Pulmonary artery endothelial cell (primary cell): ENCODE data around the gene RBM38. TPM values are rescaled to one million over a fixed set of nuclear protein-coding genes. Genes with fewer than 3 reads are reported as not detected.

ENCODE experiments used
- DNase-seq: peaks from one replicate; pipeline ENCODE4 v3.0.0-alpha.2; 2011; ENCODE audit warnings: low read depth, low spot score
- total RNA-seq: library from RNA; depleted of rRNA; stranded (reverse); fragments of >200 nt; gene quantifications from 2 replicates; pipeline ENCODE4 v1.2.3, GENCODE V29; 2014

The RBM38 gene
- total RNA-seq, 1 donor from 2014 or later: 18.2 TPM

DNA sequence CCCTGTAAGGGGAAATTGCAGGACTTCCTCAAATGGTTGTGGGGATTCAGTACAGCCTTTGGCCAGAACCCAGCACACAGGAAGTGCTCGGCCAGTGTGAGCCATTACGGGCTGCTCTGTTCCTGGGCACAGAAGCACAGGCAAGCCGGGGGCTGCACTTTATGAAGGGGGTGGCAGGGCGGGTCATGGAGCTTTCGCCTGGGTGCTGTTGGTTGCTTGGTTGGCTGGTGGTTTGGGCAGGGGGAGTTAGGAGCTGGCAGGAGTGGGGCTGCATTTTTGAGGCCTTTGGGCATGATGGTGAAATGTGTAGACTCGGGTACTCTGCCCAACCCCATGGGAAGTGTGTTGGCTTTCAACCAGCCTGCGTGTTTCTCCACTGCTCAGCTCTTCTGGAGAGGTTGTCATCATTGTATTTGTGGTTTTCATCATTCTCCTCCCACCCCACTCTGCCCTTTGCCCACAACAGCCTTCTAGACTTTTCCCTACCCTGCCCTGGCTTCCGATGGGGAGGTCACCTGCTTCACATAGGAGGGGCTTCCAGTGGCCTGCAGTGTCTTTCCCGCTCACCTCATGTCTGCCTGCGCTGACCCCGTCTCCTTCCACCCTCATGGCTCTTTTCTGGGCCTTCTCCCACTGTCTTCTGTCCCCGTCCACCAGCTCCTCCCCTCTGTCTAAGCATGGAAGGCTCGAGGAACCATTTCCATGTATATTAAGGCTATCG lies 16.1 kb upstream of the RBM38 start:
- DNase-seq: no peak

DNA sequence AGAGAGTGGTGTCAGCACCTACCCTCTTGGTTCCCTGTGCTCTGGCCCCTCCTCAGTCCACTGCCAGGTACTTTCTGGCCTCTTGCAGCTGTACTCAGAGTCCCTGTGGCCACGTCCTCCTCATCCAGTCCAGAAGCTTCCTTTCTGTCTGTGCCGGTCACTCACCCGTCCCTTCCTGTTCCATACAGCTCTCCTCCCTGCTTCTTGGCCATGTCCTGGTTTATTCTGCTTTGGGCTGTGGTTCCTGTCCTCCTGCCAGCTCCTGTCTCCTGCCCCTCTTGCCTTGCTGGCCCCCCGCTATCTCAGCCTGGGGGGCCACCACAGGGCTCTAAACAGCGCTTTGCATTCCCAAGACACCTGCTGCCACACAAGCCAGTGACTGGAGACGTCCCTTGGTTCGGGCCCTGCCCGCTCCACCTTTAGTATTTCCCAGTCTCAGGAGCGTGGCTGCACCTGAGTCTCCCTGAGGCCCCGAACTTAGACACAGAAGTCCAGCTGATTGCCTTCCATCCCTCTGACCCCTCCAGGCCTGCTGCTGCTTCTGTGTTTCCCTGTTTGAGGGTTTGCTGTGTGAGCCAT lies 15.5 kb upstream of the RBM38 start:
- no peak for DNase-seq

DNA sequence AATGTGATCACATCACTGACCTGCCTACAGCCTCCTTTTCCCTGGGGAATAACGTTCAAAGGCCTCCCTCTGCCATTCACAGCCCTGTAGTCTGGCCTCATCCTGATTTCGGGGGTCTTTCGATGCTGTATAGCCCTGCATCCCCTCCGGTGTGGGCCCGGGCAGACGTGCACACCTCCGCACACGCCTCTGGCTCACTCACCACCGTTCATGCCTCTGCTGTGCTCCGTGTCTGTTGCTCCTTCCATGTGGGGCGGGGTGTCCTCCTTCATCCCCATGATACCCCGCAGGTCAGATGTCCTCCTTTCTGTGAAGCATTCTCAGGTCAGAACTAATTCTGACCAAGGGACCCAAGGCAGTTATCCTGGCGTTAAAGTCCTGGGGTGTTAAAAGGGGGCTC lies 13.8 kb upstream of the RBM38 start:
- no peak for DNase-seq

DNA sequence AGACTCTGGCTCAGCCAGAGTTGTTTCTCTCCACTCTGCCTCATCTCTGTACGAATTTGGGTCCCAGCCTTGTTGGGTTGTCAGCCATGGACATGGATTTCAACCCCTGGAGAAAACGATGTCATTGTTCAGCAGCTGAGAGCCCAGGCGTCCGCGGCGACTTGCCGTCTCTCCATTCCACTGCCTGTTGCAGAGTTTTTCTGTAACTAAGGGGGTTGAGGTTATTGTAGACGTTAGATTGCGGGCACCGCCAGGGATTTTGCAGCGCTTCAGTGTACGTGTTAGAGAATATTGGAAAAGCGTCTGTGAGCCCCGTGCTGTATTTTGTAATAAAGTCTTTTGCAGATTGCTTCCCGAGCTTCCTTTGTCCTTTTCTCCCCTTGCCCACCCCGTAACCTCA lies 13.1 kb upstream of the RBM38 start:
- no peak for DNase-seq

DNA sequence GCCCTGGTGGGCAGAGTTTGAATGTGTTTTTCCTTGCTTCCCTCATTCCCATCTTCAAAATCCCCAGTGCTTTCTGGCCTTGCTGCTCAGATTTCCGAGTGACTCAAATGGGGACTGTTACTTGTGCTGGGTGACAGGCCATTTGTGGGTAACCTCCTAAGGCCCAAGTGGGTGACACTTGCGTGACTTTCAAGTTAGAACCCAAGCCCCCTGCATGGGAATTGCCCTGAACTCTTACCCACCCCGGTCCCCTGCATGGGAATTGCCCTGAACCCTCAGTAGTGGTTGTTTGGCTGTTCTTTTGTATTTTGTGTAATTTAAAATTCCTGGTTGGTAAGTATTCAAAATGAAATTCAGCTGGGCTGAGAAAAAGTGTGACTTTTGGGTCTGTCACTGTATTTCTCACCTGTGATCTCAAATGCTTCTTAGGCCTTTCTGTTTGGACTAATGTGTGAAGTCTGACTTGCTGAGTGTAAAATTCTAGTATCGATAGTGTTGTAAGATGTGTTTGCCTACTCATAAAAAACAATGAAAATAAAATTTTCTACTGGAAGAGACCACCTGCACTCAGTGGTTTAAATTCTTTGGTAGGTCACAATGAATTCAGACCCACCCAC lies 12.4 kb upstream of the RBM38 start:
- no peak for DNase-seq

DNA sequence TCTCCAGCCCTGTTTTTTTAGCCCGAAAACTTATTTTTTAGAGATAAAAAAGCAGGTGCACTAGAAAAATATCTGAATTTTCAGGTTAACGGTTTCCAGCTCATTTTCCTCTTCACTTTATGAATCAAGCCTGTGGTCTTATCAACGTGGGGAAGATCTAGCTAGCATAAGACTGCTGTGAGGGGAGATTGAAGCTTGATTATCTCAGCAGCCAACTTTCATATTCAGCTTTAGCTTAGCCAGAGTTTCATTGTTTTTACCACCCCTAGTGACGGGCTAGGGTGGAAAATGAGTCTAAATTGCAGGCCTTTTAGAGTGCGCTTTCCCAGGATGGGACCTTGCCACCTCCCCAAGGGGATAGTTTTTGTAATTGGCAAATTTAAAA lies 11.9 kb upstream of the RBM38 start:
- DNase-seq: no peak

DNA sequence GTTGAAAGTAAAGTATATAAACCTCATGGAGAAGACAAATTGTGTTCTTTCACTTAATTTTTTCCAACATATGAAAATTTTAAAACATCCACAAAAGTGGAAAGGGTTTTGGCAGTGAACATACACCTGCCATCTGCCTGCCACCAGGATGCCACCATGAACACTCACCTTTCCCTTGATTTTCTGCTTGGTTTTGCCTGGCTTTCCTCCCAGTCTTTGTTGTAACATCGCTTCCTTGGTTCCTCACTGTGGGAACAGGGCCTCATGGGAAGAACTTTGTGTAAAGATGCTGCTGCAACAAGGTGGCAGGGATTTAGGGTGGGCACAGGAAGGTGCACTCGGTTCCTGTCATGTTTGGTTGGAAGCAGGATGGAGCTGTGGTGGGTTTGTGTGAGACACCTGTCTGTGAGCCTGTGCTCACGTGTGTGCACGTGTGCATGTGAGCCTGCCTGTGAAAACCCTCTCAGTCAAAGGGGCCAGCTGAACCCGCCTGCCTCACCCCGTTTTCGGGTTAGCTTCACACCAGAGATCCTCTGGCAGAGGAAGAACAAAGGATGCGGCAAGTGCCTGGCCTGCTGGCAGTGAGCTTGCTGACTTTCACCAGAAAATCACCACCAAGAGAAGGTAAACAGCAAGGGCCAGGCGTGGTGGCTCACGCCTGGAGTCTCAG lies 11.0 kb upstream of the RBM38 start:
- DNase-seq: no peak

DNA sequence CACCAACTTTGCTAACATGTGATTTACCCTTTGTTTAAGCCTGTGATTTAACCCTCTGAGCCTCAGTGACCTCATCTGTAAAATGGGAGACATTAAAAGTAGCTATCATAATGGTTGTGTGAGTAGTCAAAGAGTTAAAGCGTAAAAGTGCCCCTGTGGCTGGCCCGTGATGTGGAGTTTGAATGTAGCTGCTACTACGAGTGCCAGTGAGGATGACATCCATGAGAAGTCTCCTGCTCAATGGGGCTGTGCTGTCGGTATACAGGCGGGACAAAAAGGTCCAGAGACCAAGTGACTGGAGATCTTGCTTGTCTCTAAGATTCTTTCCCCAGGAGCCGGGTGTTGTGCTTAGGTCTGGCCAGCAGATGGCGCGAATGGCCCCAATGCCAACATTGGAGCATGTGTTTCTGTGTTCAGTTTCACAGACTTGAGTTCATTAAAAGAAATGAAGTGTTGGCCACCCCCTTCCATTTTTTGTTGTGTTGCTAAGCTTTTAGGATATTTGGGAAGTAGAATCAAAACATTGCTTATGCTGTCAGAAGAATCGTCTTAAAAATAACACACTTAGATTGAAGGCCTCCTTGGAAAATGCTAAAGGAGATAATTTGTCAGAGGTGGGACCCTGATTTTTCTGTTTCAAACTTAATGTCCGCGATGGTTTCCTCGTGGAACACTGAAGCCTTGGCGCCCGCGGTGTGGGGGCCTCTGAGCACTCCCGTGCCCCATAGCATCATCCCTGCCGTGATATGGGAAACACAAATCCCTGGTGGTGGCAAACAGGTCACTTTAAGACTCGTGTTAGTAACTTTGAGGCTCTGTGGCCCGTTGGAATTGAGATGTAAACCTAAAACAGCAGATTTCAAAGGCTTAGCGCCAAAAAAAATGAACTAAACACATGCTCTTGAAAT lies 9.3 kb upstream of the RBM38 start:
- DNase-seq: no peak

DNA sequence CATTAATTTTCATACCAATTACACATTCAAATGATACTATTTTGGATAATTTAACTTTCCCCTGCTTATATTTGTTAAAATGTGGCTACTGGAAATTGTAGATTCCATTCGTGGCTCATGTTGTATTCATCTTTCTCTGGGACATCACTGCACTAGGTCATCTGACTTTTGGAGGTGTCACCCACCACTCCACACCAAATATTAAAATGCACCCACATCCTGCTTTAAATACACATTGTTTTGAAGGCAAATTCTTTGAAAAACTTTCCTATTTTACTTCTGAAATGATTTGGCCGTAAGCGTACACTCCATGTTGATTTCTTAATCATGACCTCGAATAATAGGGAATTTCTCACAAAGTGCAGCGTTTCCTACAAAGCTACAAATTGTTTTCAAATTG lies 8.7 kb upstream of the RBM38 start:
- no peak for DNase-seq

DNA sequence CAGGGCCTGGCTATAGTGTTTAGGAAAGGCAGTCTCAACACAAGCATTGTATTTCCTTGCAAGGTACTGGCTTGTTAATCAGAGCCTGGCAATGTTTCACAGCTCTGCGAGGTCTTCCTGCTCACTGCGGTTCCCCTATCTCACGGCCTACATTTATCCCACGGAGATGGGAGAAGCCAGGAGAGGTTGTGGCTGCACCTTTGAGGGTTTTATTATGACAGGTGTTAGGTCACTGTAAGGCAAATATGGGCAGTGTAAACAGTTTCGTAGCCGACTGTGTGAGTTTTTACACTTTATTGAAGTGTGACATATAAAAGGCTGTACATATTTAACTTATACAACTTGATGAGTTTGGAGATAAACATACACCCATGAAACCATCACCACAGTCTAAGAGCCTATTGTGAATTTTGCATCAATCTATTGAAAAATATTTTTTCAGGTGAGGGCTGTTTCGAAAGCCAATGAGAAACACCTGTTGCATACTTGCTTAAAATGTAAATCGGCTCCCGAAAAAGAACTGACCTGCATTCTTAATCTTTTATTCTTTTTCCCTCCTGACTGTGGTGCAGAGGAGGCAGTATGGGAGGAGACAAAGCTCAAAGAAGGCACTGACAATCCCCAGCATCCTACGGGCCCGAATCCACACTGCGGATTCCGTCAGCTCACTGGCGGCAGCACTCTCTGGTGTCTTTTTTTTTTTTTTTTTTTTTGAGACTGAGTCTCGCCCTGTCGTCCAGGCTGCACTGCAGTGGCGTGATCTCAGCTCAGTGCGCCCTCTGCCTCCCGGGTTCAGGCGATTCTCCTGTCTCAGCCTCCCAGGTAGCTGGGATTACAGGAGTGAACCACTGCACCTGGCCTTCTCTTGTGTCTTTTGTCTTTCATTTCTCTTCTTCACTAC lies 7.5 kb upstream of the RBM38 start:
- no peak for DNase-seq

DNA sequence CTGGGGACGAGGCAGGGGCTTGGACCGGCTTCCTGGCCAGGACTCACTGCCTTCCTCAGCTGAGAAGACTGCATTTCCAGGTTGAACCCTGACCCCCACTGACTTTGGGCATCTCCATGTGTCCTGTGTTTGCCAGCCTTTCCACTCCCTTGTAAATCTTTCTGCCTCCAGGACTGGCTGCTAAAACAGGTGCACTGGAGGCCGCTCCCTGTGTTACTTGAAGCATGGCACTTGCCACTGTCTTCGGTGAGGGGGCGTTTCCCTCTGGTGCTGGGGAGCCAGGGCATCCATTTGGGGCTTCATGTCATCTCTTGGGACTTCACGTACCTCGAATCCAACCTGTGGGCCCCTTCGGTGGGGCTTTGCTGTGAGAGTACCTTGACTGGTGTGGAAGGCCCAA lies 6.7 kb upstream of the RBM38 start:
- DNase-seq: no peak

DNA sequence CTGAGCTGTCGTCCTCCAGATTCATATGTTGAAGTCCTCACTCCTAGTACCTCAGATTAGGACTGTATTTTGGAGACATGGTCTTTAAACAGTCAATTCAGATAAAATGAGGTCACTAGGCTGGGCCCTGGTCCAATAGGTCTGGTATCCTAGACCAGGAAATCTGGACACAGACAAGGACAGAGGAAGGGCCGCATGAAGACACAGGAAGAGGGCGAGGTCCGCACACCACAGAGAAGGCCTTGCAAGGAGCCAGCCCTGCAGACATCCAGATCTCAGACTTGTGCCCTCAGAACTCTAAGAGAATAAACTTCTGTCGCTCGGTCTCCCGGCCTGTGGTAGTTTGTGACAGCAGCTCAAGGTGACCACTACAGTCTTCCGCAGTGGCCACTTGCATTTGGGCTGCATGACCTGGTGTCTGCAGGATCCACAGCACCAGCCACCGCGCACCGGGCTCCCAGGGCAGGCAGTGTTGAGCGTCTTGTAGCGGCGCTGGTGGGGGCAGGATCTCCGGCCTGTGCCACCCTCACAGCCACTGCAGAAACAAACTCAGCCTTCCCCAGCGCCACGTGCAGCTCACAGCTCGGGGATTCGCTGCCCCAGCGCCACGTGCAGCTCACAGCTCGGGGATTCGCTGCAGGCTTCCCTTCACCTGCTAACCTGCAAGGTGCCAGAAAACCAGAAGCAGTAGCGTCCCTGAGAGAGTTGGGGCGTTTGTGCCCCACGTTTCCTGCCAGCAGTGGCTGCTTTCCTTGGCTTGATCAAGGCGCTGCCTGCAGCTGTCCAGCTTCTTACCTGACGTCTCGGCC lies 6.0 kb upstream of the RBM38 start:
- DNase-seq: no peak

DNA sequence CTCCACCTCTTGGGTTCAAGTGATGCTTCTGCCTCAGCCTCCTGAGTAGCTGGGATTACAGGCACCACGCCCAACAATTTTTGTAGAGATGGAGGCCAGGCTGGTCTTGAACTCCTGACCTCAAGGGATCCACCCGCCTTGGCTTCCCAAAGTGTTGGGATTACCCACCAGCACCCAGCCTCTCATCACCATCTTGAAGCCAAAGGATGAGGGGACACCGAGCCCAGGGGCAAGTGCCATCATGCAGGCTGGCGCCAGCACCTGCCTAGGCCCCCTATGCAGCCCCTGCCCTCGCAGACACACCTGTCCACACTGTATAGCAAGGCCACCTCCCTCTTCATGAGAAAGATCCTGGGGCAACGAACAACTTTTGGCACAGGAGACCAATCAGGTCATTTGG lies 5.3 kb upstream of the RBM38 start:
- DNase-seq: no peak

DNA sequence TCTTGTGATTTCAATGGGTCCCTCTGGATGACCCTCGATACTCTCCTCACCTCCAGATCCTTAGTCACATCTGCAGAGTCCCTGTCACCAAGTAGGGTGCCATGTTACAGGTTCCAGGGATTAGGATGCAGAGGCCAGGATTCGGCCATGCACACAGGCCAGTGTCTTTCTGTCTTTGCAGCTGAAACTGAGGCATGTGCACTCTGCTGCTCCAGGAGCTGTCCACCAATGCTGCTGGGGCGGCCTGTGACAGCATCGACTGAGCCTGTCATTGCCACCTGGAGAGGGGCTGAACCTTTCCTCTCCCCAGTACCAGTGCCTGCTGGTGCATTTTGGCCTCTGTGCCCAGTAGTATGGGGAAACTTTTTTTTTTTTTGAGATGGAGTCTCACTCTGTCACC lies 4.4 kb upstream of the RBM38 start:
- no peak for DNase-seq

DNA sequence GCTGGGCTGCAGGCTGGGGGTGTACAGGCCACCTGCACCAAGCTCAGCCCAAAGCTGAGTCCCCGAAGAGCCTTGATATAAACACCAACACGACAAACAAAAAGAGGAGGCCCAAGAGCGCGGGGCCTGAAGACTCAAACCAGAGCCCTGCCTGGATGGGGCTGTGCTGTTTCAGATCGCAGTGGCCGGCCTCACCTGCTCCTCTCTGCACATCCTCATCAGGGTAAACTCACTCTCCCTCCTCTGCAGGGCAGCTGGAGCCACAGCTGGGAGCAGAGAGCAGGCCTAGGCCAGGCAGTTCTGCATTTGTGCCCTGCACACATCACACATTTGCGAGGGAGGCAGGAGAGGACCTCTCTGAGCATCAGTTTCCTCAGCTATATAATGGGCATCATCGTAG lies 3.7 kb upstream of the RBM38 start:
- no peak for DNase-seq

DNA sequence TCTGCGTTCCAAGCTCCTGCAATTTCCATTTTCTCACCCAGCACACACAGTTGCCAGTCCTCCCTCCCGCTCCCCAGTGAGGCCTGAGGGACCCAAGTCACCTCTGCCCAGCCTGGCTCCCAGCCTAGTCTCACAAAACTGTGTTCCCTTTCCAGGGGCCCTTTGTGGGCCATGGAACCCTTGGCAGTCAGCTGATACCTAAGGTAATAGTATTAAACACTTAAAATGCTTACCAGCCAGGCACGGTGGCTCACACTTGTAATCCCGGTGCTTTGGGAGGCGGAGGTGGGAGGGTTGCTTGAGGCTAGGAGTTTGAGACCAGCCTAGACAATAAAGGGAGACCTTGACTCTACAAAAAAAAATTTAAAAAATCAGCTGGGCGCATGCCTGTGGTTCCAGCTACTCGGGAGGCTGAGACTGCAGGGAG lies 3.2 kb upstream of the RBM38 start:
- no peak for DNase-seq

DNA sequence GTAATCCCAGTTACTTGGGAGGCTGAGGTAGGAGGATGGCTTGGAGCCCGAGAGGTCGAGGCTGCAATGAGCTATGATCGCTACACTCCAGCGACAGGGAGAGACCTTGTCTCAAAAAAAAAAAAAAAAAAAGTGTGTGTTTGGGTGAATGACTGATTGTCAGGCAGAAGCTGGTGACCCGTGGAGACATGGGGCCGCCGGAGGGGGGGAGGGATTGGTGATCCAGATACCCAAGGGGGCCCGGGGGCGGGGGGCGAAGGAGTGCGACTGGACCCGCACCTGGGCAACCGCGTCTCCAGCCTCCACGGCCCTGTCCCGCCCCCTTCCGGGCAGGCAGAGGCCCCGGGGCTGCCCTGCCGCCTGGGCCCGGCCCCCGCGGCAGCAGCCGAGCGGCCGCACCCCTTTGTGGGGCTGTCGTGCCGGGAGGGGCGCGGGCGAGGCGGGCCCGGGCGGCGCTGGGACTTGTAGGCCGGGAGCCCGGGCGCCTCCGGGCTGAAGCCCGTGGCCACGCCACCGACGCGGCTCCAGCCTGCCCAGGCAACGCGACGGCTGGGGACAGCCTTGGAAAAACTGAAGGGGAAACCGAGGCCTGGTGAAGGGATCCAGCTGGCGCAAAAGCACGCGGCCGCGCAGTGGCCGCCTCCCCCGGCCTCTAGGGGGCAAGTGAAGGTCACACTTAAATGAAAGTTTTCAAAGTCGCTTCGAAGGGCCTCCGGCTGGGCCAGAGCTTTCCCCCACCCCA lies 2.1 kb upstream of the RBM38 start:
- DNase-seq: no peak

DNA sequence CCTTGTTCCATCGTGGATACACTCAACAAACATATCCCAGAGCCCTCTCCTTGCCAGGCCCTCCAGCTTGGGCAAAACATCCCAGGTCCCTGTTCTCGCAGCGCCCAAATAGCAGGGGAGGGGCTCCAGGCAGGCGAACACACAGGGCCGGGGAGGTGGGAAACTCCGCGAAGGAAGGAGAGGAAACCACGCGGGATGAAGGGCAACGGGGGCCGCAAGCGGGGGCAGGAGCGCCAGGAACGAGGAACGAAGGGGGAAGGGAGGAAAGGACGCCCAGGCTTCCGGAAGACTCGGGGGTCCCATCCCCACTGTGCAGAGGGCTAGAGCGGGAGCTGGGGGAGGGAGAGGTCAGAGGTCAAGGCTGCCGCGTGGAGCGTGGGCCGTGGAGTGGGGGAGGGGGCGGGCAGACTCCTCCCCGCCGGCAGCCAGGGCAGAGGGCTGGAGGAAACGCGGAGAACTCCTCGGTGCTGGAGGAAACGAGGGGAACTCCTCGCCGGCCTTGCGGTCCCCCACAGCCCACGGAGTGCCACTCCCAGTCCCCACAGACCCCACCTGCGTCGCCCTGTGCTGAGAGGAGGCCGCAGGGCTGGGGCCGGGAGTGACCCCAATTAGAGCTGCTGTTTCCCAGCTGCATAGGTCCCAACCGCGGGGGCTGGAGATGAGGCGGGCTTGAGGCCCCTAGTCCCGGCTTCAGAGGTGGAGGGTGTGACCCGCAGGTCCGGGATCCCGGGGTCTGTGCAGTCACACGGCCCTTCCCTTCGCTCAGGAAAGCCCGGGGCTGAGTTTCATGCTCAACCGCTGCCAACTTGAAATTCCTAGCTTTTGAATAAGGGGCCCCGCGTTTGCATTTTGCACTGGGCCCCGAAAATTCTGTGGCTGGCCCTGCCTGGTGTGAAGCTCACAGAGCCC lies 1.2 kb upstream of the RBM38 start:
- no peak for DNase-seq
